WTC11 (cell line): ENCODE results near the gene AFAP1L2. TPM values are rescaled to one million over a fixed set of nuclear protein-coding genes. Genes with fewer than 3 reads are reported as not detected.

Experiments
- ATAC-seq: fragments of 200-7000 bp; cut with Tn5 transposase; 2 replicates; pipeline ENCODE4 v1.10.0; 2021; ENCODE audit warnings: mild to moderate bottlenecking, moderate library complexity
- CTCF ChIA-PET: fragments of 300-600 bp; sonication (Branson Sonifier 250); formaldehyde crosslinking; loops from one replicate; lab custom pipeline; 2021; ENCODE audit warnings: antibody characterized with exemption; lab: Charles Lee
- POLR2A ChIA-PET: fragments of 350-600 bp; sonication (Branson Sonifier 250); formaldehyde crosslinking; loops from one replicate; lab custom pipeline; 2021; ENCODE audit warnings: antibody characterized with exemption; lab: Charles Lee
- DNase-seq: peaks from one replicate; pipeline ENCODE4 v3.0.0; 2021; ENCODE audit warnings: low spot score
- H3K27ac Mint-ChIP-seq: 2 replicates; pipeline ENCODE4 v1.8.0; 2021; ENCODE audit warnings: mixed read lengths
- H3K27me3 Mint-ChIP-seq: 2 replicates; pipeline ENCODE4 v1.8.0; 2021; ENCODE audit warnings: low read depth, mild to moderate bottlenecking, moderate library complexity, mixed read lengths
- H3K36me3 Mint-ChIP-seq: 2 replicates; pipeline ENCODE4 v1.8.0; 2021; ENCODE audit warnings: mixed read lengths
- H3K4me1 Mint-ChIP-seq: 2 replicates; pipeline ENCODE4 v1.8.0; 2022; ENCODE audit warnings: mixed read lengths
- H3K4me3 Mint-ChIP-seq: 2 replicates; pipeline ENCODE4 v1.8.0; 2021; ENCODE audit warnings: mild to moderate bottlenecking, moderate library complexity, mixed read lengths
- H3K9me3 Mint-ChIP-seq: 2 replicates; pipeline ENCODE4 v1.8.0; 2021; ENCODE audit warnings: mixed read lengths
- CREB1 ChIP-seq: sonication (generic); formaldehyde crosslinking; IDR thresholded peaks from 2 replicates; pipeline ENCODE4 v1.8.0; 2023; ENCODE audit warnings: mild to moderate bottlenecking, missing genetic modification reagents
- CTCF ChIP-seq: fragments of 200-600 bp; IDR thresholded peaks from 2 replicates; pipeline ENCODE4 v1.8.0; 2022; ENCODE audit warnings: antibody characterized with exemption
- ETV6 ChIP-seq: sonication (generic); formaldehyde crosslinking; IDR thresholded peaks from 2 replicates; pipeline ENCODE4 v1.8.1; 2022; ENCODE audit warnings: mild to moderate bottlenecking, missing genetic modification reagents
- FOXP1 ChIP-seq: sonication (generic); formaldehyde crosslinking; IDR thresholded peaks from 2 replicates; pipeline ENCODE4 v1.8.0; 2022; ENCODE audit warnings: missing genetic modification reagents, mild to moderate bottlenecking, moderate library complexity, borderline replicate concordance
- MLX ChIP-seq: sonication (generic); formaldehyde crosslinking; IDR thresholded peaks from 2 replicates; pipeline ENCODE4 v1.8.1; 2023; ENCODE audit warnings: mild to moderate bottlenecking, missing genetic modification reagents, moderate library complexity
- MYBL2 ChIP-seq: sonication (generic); formaldehyde crosslinking; IDR thresholded peaks from 2 replicates; pipeline ENCODE4 v1.8.1; 2023; ENCODE audit warnings: mild to moderate bottlenecking, moderate library complexity, missing genetic modification reagents
- OVOL2 ChIP-seq: fragments of 250-450 bp; sonication (Bioruptor Pico); IDR thresholded peaks from 2 replicates; pipeline ENCODE4 v1.9.0; 2021; ENCODE audit warnings: mild to moderate bottlenecking, borderline replicate concordance
- SP1 ChIP-seq: sonication (generic); formaldehyde crosslinking; conservative IDR thresholded peaks from 2 replicates; pipeline ENCODE4 v1.8.1; 2022; ENCODE audit warnings: missing genetic modification reagents
- TEAD4 ChIP-seq: sonication (generic); formaldehyde crosslinking; IDR thresholded peaks from 2 replicates; pipeline ENCODE4 v1.8.0; 2022; ENCODE audit warnings: mild to moderate bottlenecking, missing genetic modification reagents
- ZNF138 ChIP-seq: sonication (generic); formaldehyde crosslinking; conservative IDR thresholded peaks from 2 replicates; pipeline ENCODE4 v1.8.1; 2022; ENCODE audit warnings: mild to moderate bottlenecking, moderate library complexity, missing genetic modification reagents
- ZNF219 ChIP-seq: sonication (generic); formaldehyde crosslinking; IDR thresholded peaks from 2 replicates; pipeline ENCODE4 v1.8.0; 2023; ENCODE audit warnings: missing genetic modification reagents, mild to moderate bottlenecking, borderline replicate concordance
- ZNF232 ChIP-seq: sonication (generic); formaldehyde crosslinking; IDR thresholded peaks from 2 replicates; pipeline ENCODE4 v1.8.0; 2022; ENCODE audit warnings: mild to moderate bottlenecking, missing genetic modification reagents
- ZNF263 ChIP-seq: sonication (generic); formaldehyde crosslinking; IDR thresholded peaks from 2 replicates; pipeline ENCODE4 v1.8.1; 2022; ENCODE audit warnings: low read depth, mild to moderate bottlenecking, moderate library complexity, missing genetic modification reagents
- ZNF396 ChIP-seq: fragments of 250-450 bp; sonication (Bioruptor Pico); IDR thresholded peaks from 2 replicates; pipeline ENCODE4 v1.8.0; 2021; ENCODE audit warnings: mild to moderate bottlenecking, moderate library complexity, borderline replicate concordance
- ZNF416 ChIP-seq: fragments of 250-450 bp; sonication (Bioruptor Pico); IDR thresholded peaks from 2 replicates; pipeline ENCODE4 v1.9.0; 2021; ENCODE audit warnings: mild to moderate bottlenecking, inconsistent platforms
- ZNF425 ChIP-seq: fragments of 250-450 bp; sonication (Bioruptor Pico); conservative IDR thresholded peaks from 2 replicates; pipeline ENCODE4 v1.9.0; 2021; ENCODE audit warnings: mild to moderate bottlenecking
- ZSCAN18 ChIP-seq: fragments of 250-450 bp; sonication (Bioruptor Pico); IDR thresholded peaks from 2 replicates; pipeline ENCODE4 v2.1.2; 2022; ENCODE audit warnings: mild to moderate bottlenecking, moderate library complexity
- total RNA-seq: library from RNA; stranded (reverse); gene quantifications from 3 replicates; pipeline ENCODE4 v1.2.3, GENCODE V29; 2021
- TF ChIP-seq, protein P1 (sequence below): sonication (generic); formaldehyde crosslinking; IDR thresholded peaks from 2 replicates; pipeline ENCODE4 v1.8.0; 2022; ENCODE audit warnings: mild to moderate bottlenecking, missing genetic modification reagents
- TF ChIP-seq, protein P2 (sequence below): sonication (generic); formaldehyde crosslinking; IDR thresholded peaks from 2 replicates; pipeline ENCODE4 v1.8.0; 2022; ENCODE audit warnings: mild to moderate bottlenecking, missing genetic modification reagents
- TF ChIP-seq, protein P3 (sequence below): sonication (generic); formaldehyde crosslinking; IDR thresholded peaks from 2 replicates; pipeline ENCODE4 v1.8.1; 2022; ENCODE audit warnings: low read depth, missing genetic modification reagents, borderline replicate concordance

AFAP1L2 gene
- total RNA-seq, 1 experiment from 2014 or later = 5.0 TPM

DNA sequence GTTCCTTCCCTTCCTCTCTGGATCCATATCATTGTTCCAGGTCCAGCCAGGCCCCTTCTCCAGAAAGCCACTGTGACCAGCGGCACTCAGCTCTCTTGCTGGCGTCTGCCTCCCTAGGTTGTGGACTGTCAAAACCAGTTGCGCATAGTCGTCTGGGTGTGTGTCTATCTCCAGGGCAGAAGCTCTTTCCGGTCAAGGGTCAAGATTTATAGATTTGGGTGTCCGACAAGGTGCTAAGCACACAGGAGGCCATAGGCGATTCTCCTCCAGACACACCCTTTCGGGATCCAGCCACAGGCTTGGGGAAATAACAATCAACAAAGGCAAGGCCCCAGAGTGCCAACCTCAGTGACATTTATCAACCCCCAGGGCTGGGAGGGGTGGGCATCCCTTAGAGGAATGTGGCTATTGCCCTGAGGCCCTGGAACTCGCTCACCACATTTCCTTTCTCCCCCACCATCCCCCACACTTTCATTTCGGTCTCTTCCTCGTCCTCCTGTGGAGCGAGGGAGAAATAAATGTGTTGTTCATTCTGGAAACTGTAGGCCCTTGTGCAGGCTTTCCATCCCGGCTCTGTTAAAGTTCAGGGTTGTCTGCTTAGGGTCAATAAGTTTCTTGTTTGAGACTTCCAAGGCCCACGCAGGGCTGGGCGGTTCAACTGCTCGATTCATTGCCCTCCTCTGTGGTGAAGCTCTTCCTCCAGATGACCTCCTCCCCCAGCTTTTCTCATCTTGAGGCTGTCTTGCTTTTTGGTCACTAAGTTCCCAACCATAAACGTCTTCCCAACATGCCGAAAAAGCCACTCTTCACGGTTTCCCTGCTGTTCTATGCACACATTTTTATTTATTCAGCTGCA is 57.9 kb downstream of the AFAP1L2 start:
- DNase-seq (no peak), ATAC-seq (no peak)
- TF ChIP-seq, protein P1, sequence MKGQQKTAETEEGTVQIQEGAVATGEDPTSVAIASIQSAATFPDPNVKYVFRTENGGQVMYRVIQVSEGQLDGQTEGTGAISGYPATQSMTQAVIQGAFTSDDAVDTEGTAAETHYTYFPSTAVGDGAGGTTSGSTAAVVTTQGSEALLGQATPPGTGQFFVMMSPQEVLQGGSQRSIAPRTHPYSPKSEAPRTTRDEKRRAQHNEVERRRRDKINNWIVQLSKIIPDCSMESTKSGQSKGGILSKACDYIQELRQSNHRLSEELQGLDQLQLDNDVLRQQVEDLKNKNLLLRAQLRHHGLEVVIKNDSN = no peak
- TF ChIP-seq CTCF = no peak
- TF ChIP-seq MYBL2 (CRISPR knock-in tag) = no peak
- TF ChIP-seq ZNF138 = no peak
- TF ChIP-seq ZNF425 (CRISPR knock-in tag) = no peak
- no peak for TF ChIP-seq ZNF396 (CRISPR knock-in tag)
- no peak for TF ChIP-seq ZNF219
- no peak for TF ChIP-seq ZSCAN18
- TF ChIP-seq MLX = no peak
- TF ChIP-seq TEAD4 = no peak
- TF ChIP-seq ETV6 = no peak
- no peak for TF ChIP-seq ZNF263 (CRISPR knock-in tag)
- TF ChIP-seq, protein P2, sequence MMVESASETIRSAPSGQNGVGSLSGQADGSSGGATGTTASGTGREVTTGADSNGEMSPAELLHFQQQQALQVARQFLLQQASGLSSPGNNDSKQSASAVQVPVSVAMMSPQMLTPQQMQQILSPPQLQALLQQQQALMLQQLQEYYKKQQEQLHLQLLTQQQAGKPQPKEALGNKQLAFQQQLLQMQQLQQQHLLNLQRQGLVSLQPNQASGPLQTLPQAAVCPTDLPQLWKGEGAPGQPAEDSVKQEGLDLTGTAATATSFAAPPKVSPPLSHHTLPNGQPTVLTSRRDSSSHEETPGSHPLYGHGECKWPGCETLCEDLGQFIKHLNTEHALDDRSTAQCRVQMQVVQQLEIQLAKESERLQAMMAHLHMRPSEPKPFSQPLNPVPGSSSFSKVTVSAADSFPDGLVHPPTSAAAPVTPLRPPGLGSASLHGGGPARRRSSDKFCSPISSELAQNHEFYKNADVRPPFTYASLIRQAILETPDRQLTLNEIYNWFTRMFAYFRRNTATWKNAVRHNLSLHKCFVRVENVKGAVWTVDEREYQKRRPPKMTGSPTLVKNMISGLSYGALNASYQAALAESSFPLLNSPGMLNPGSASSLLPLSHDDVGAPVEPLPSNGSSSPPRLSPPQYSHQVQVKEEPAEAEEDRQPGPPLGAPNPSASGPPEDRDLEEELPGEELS (CRISPR knock-in tag) = no peak
- TF ChIP-seq FOXP1 (CRISPR knock-in tag) = no peak
- TF ChIP-seq CREB1 (CRISPR knock-in tag) = no peak
- no peak for TF ChIP-seq SP1
- TF ChIP-seq, protein P3, sequence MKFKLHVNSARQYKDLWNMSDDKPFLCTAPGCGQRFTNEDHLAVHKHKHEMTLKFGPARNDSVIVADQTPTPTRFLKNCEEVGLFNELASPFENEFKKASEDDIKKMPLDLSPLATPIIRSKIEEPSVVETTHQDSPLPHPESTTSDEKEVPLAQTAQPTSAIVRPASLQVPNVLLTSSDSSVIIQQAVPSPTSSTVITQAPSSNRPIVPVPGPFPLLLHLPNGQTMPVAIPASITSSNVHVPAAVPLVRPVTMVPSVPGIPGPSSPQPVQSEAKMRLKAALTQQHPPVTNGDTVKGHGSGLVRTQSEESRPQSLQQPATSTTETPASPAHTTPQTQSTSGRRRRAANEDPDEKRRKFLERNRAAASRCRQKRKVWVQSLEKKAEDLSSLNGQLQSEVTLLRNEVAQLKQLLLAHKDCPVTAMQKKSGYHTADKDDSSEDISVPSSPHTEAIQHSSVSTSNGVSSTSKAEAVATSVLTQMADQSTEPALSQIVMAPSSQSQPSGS (CRISPR knock-in tag) = no peak
- no peak for TF ChIP-seq ZNF232 (CRISPR knock-in tag)
- no peak for TF ChIP-seq OVOL2 (CRISPR knock-in tag)
- TF ChIP-seq ZNF416 (CRISPR knock-in tag) = no peak
- Mint-ChIP-seq H3K27ac (no peak overlapping the region; the same call in 1 of the 2 replicates), H3K4me3 (no peak overlapping the region), H3K4me1 (peaks cover 34% of the 10 kb centered on the region), H3K9me3 (no peaks in the 10 kb centered on the region), H3K36me3 (no peaks in the 10 kb centered on the region), H3K27me3 (no peaks in the 10 kb centered on the region)
- ChIA-PET CTCF (interaction anchor here (2.2 kb wide), 1 partner anchor 112 kb away, joined by 6 read pairs; no protein-coding TSS in a partner anchor), POLR2A (no interaction called here)
